ENCODE measurements around the gene DYSF.

The DYSF gene

GRCh38 chr2:71554706-71555056 is 101.3 kb downstream of the DYSF start:
- Histone ChIP-seq H3K27ac (no peak overlapping the region), H3K27me3 (ENCODE audit: insufficient read depth, low read depth) (no peaks in the 10 kb centered on the region), H4K20me1 (ENCODE audit: insufficient read depth) (no peaks in the 10 kb centered on the region), H3K36me3 (ENCODE audit: insufficient read depth) (no peaks in the 10 kb centered on the region), H3K4me1 (ENCODE audit: low read depth, poor library complexity, severe bottlenecking) (no peaks in the 10 kb centered on the region), H2AFZ (ENCODE audit: low read depth) (no peak overlapping the region), H3K9ac (no peak overlapping the region), H3K79me2 (ENCODE audit: insufficient read depth, low read depth) (no peaks in the 10 kb centered on the region), H3K4me2 (no peak overlapping the region), H3K4me3 (IDR thresholded peaks at IDR 0.05; ENCODE audit: insufficient read depth, low read depth, low read length) (no peak overlapping the region)
- no peak for TF ChIP-seq CTCF (conservative IDR thresholded peaks at IDR 0.05; ENCODE audit: low read depth, low read length)

GRCh38 chr2:71555798-71556454 is 102.6 kb downstream of the DYSF start:
- H3K9ac ChIP-seq, result no peak overlapping the region
- no peak overlapping the region for H3K27ac ChIP-seq
- H3K79me2 ChIP-seq (ENCODE audit: insufficient read depth, low read depth), result no peaks in the 10 kb centered on the region
- no peaks in the 10 kb centered on the region for H4K20me1 ChIP-seq (ENCODE audit: insufficient read depth)
- H2AFZ ChIP-seq (ENCODE audit: low read depth), result no peak overlapping the region
- no peak overlapping the region for H3K4me2 ChIP-seq
- H3K27me3 ChIP-seq (ENCODE audit: insufficient read depth, low read depth), result no peaks in the 10 kb centered on the region
- no peaks in the 10 kb centered on the region for H3K36me3 ChIP-seq (ENCODE audit: insufficient read depth)
- no peaks in the 10 kb centered on the region for H3K4me1 ChIP-seq (ENCODE audit: low read depth, poor library complexity, severe bottlenecking)
- TF ChIP-seq CTCF (conservative IDR thresholded peaks at IDR 0.05; ENCODE audit: low read depth, low read length), result no peak
- H3K4me3 ChIP-seq (IDR thresholded peaks at IDR 0.05; ENCODE audit: insufficient read depth, low read depth, low read length), result no peak overlapping the region

- Histone ChIP-seq H3K9ac (no peak overlapping the region), H3K4me3 (IDR thresholded peaks at IDR 0.05; ENCODE audit: insufficient read depth, low read depth, low read length) (no peak overlapping the region)
Observed at GRCh38 chr2:71556692-71557250, 103.4 kb downstream of the DYSF start.

GRCh38 chr2:71557321-71557720 is 104.0 kb downstream of the DYSF start:
- Histone ChIP-seq H4K20me1 (ENCODE audit: insufficient read depth) (no peaks in the 10 kb centered on the region), H3K9ac (no peak overlapping the region), H3K36me3 (ENCODE audit: insufficient read depth) (no peaks in the 10 kb centered on the region), H3K4me1 (ENCODE audit: low read depth, poor library complexity, severe bottlenecking) (no peaks in the 10 kb centered on the region), H3K27ac (no peak overlapping the region), H3K4me3 (IDR thresholded peaks at IDR 0.05; ENCODE audit: insufficient read depth, low read depth, low read length) (no peak overlapping the region), H3K27me3 (ENCODE audit: insufficient read depth, low read depth) (no peaks in the 10 kb centered on the region), H2AFZ (ENCODE audit: low read depth) (no peak overlapping the region), H3K4me2 (no peak overlapping the region), H3K79me2 (ENCODE audit: insufficient read depth, low read depth) (no peaks in the 10 kb centered on the region)
- no peak for TF ChIP-seq CTCF (conservative IDR thresholded peaks at IDR 0.05; ENCODE audit: low read depth, low read length)

More at GRCh38 chr2:71556692-71557250, 103.4 kb downstream of the DYSF start:
- Histone ChIP-seq H3K4me2 (no peak overlapping the region), H3K27ac (no peak overlapping the region), H4K20me1 (ENCODE audit: insufficient read depth) (no peaks in the 10 kb centered on the region), H3K4me1 (ENCODE audit: low read depth, poor library complexity, severe bottlenecking) (no peaks in the 10 kb centered on the region), H3K79me2 (ENCODE audit: insufficient read depth, low read depth) (no peaks in the 10 kb centered on the region), H3K36me3 (ENCODE audit: insufficient read depth) (no peaks in the 10 kb centered on the region), H2AFZ (ENCODE audit: low read depth) (no peak overlapping the region), H3K27me3 (ENCODE audit: insufficient read depth, low read depth) (no peaks in the 10 kb centered on the region)
- TF ChIP-seq CTCF (conservative IDR thresholded peaks at IDR 0.05; ENCODE audit: low read depth, low read length), result no peak
